BLaER1 treated with 17β-estradiol and CSF1 and Interleukin-3, amounts not matched to agents 10 nM and 100 nM (cell line): ENCODE results near the gene IL18BP.
A peak's percentile ranks its signal among the peaks of the same experiment; 100 is the strongest.

Experiments used
- H3K27ac ChIP-seq, 11 experiments: shearing (Covaris generic); formaldehyde crosslinking; 2 replicates each; pipeline ENCODE4 v1.8.1; 2022
- H3K27me3 ChIP-seq, 11 experiments: shearing (Covaris generic); formaldehyde crosslinking; 2 replicates each; pipeline ENCODE4 v1.8.1; 2022
- H3K36me3 ChIP-seq, 11 experiments: shearing (Covaris generic); formaldehyde crosslinking; 2 replicates each; pipeline ENCODE4 v1.8.1; 2022
- H3K4me1 ChIP-seq, 10 experiments: shearing (Covaris generic); formaldehyde crosslinking; 2 replicates each; pipeline ENCODE4 v1.8.1; 2022
- H3K4me2 ChIP-seq, 11 experiments: shearing (Covaris generic); formaldehyde crosslinking; 2 replicates each; pipeline ENCODE4 v1.8.1; 2022
- H3K4me3 ChIP-seq, 10 experiments: shearing (Covaris generic); formaldehyde crosslinking; 2 replicates each; pipeline ENCODE4 v1.8.1; 2022
- H3K9ac ChIP-seq, 11 experiments: shearing (Covaris generic); formaldehyde crosslinking; 2 replicates each; pipeline ENCODE4 v1.8.1; 2022
- H3K9me3 ChIP-seq, 11 experiments: shearing (Covaris generic); formaldehyde crosslinking; replicated peaks in 1 of 11; 2 replicates each; pipeline ENCODE4 v1.8.1; 2022
- H4K20me1 ChIP-seq, 11 experiments: shearing (Covaris generic); formaldehyde crosslinking; 2 replicates each; pipeline ENCODE4 v1.8.1; 2022
- Cebpa-rat ChIP-seq, 11 experiments: shearing (Covaris generic); IDR thresholded peaks; 2 replicates each; pipeline ENCODE4 v1.8.1; 2022

The IL18BP gene

DNA sequence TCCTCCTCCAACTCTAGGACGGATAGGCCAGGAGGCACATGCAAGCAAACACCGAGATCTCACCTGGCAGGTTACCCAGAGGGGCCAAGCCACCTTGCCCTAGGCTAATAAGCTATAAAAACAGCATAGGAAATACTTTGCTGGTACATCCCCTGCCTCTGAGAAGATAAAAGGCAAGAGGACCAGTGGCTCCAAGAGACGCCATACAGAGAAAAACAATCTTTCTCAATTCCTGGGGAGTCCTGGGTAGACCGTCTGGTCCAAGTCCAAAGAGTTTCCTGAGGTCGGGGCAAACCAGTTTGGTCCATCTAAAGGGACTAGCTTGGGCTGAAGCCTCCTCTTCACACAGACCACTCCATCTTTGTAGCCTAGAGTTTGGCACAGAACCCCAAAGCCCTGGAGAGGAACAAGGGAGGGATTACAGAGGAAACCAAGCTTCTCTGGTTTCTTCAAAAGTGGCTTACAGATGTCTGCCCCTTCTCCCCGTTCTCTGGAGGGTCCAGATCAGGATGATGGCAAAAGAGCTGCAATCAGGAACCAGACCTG, 41.2 kb downstream of the IL18BP start:
- Histone ChIP-seq H3K4me3 (peak overlapping the region; percentile 63 to 77 (median 71)), H3K27ac (peak overlapping the region; percentile 38 to 93 (median 89); a peak in 21 of 22 replicates), H3K4me1 (peaks cover 69 to 90% (median 79%) of the 10 kb centered on the region in 10 experiments), H3K27me3 (no peaks in the 10 kb centered on the region), H3K36me3 (peaks cover 14 to 26% (median 17%) of the 10 kb centered on the region in 11 experiments), H4K20me1 (peaks cover 0 to 61% (median 32%) of the 10 kb centered on the region in 11 experiments; a peak in 14 of 22 replicates), H3K4me2 (peak overlapping the region; percentile 93 to 99 (median 98)), H3K9me3 (no peaks in the 10 kb centered on the region), H3K9ac (peak overlapping the region; percentile 81 to 92 (median 90))
- TF ChIP-seq Cebpa-rat (IDR thresholded peaks at IDR 0.05): no peak

DNA sequence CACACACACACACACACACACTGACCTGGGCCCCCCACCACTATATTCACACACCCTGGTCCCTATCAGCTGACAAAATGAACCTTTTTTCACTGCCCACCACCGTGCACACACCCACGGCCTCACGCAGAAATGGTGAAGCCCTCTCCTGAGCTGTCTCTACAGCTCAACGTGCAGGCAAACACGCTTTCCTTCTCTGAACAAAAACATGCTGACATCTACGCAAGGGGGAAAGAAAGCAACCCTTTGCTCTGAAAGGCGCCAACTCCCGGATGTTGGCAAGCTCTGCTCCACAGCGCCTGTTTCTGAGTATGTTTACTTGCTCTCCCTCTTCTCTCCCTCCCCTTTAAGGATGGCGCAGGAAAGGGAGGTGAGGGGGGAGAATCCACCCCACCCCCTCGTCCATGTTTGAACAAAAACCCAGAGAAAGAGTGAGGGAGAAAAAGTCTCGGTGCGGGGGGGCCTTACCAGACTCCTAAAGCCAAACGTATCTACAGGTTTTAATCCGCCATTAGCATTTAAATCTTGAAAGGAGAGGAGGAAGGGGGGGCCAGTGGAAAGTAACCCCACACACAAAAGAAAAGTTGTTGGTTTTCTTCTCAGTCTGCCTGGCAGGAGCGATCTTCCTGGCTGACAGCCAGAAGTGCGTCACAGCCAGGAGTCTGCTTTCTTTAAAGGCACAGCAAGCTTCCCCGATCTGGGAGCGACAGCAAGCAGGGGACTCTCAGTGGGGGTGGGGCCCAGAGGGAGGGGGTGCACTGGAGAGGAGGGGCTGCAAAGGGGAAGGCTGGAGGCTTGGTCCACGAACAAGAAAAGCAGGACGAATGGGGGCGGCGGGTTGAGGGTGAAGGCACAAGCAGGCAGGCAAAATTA, 42.0 kb downstream of the IL18BP start:
- Histone ChIP-seq H3K4me2 (peak overlapping the region; percentile 93 to 99 (median 98)), H3K27me3 (no peaks in the 10 kb centered on the region), H3K4me1 (peaks cover 68 to 90% (median 81%) of the 10 kb centered on the region in 10 experiments), H3K9ac (peak overlapping the region; percentile 81 to 92 (median 90)), H4K20me1 (peaks cover 0 to 64% (median 30%) of the 10 kb centered on the region in 11 experiments; a peak in 13 of 22 replicates), H3K36me3 (peaks cover 7 to 26% (median 17%) of the 10 kb centered on the region in 11 experiments), H3K4me3 (peak overlapping the region; percentile 63 to 77 (median 71)), H3K9me3 (no peaks in the 10 kb centered on the region), H3K27ac (peak overlapping the region; percentile 84 to 93 (median 89))
- no peak for TF ChIP-seq Cebpa-rat (IDR thresholded peaks at IDR 0.05)

- Histone ChIP-seq H3K4me3 (peak overlapping the region; percentile 63 to 77 (median 71)), H3K4me2 (peak overlapping the region; percentile 93 to 99 (median 98)), H3K27ac (peak overlapping the region; percentile 84 to 93 (median 89)), H3K27me3 (no peaks in the 10 kb centered on the region), H4K20me1 (peaks cover 0 to 64% (median 23%) of the 10 kb centered on the region in 11 experiments; a peak in 13 of 22 replicates), H3K36me3 (peaks cover 1 to 26% (median 14%) of the 10 kb centered on the region in 11 experiments; a peak in 21 of 22 replicates), H3K9me3 (no peaks in the 10 kb centered on the region), H3K9ac (peak overlapping the region; percentile 81 to 92 (median 90)), H3K4me1 (peaks cover 60 to 88% (median 74%) of the 10 kb centered on the region in 10 experiments)
- TF ChIP-seq Cebpa-rat (IDR thresholded peaks at IDR 0.05): no peak
Observed at GRCh38 chr11:72041364-72042063, 42.8 kb downstream of the IL18BP start.

- Histone ChIP-seq H3K9me3 (no peaks in the 10 kb centered on the region), H4K20me1 (peaks cover 0 to 64% (median 19%) of the 10 kb centered on the region in 11 experiments; a peak in 13 of 22 replicates), H3K4me2 (peak overlapping the region; percentile 93 to 99 (median 98)), H3K27me3 (no peaks in the 10 kb centered on the region), H3K36me3 (peaks cover 8 to 31% (median 21%) of the 10 kb centered on the region in 11 experiments; a peak in 21 of 22 replicates), H3K27ac (peak overlapping the region; percentile 84 to 93 (median 89)), H3K4me3 (peak overlapping the region; percentile 63 to 77 (median 71)), H3K9ac (peak overlapping the region; percentile 81 to 92 (median 90)), H3K4me1 (peaks cover 53 to 81% (median 67%) of the 10 kb centered on the region in 10 experiments)
- no peak for TF ChIP-seq Cebpa-rat (IDR thresholded peaks at IDR 0.05)
Observed at GRCh38 chr11:72042064-72042745, 43.5 kb downstream of the IL18BP start.

DNA sequence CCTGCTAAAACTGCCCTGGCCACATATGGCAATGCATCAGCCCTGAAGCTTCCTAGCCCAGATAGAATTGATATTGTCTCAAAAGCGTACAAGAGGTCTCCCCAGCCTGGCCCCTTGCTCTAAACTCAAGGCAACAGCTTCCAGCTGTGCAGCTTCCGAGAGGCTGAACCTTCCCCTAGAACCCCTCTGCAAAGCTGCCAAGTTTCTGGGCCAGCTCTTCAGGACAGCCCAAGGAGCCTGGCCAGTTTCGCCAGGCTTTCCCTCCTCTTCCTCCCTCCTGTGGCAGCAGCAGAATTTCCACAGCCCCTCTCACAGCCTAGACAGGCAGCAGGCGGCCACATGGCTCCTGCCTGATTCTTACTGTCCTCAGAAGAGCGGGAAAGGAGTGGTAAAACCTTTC, 47.1 kb downstream of the IL18BP start:
- Histone ChIP-seq H3K9ac (peak overlapping the region in 1 of 11 experiments; percentile 22; a peak in 1 of 22 replicates), H3K27ac (no peak overlapping the region)

DNA sequence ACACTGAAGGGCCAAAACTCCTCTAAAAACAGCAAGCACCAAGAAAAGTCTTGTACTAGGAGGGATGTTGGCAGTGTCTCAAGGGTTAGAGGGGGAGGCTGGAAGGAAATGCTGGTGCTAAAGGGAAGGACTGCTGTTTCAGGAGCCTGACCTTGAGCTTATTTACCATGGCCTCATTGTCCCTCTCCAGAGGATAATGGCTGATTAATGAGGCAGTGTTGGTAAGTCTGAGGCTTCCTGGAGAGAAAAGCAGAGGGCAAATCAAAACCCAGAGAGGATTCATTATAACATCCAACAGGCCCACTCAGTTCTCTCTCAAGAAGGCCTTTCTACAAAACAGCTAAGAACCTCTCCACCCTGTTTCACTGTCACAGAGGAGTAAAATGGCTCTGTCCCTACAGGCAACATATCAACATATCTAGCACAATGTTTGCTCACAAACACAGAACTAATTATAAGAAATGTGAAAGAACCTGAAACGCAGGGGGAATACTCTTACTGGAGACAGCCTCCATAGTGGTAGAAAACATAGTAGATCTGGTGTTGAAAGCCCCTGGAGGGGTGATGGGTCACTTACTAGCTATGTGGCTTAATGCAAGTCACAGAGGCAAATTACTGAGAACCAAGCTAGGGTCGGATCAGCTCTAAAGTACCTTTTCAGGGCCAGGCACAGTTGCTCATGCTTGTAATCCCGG, 50.2 kb downstream of the IL18BP start:
- Histone ChIP-seq H3K9ac (peak overlapping the region in 3 of 11 experiments; percentile 12 to 38 (median 31); a peak in 2 of 22 replicates), H3K4me2 (no peak overlapping the region)
- TF ChIP-seq Cebpa-rat (IDR thresholded peaks at IDR 0.05): no peak

More for the DNA sequence above, 47.1 kb downstream of the IL18BP start:
- no peak overlapping the region for H3K4me3 ChIP-seq
- peaks cover 31 to 48% (median 37%) of the 10 kb centered on the region in 10 experiments for H3K4me1 ChIP-seq
- peak overlapping the region in 1 of 11 experiments; percentile 11; a peak in 1 of 22 replicates for H3K4me2 ChIP-seq
- H3K9me3 ChIP-seq: no peaks in the 10 kb centered on the region
- no peaks in the 10 kb centered on the region for H3K27me3 ChIP-seq
- peaks cover 0 to 40% (median 5%) of the 10 kb centered on the region in 11 experiments; a peak in 9 of 22 replicates for H4K20me1 ChIP-seq
- peaks cover 28 to 65% (median 55%) of the 10 kb centered on the region in 11 experiments for H3K36me3 ChIP-seq
- no peak for TF ChIP-seq Cebpa-rat (IDR thresholded peaks at IDR 0.05)

More for the DNA sequence above, 50.2 kb downstream of the IL18BP start:
- no peak overlapping the region for H3K27ac ChIP-seq
- H3K4me3 ChIP-seq: no peak overlapping the region
- peaks cover 4 to 28% (median 16%) of the 10 kb centered on the region in 10 experiments; a peak in 18 of 20 replicates for H3K4me1 ChIP-seq
- H3K36me3 ChIP-seq: peaks cover 36 to 91% (median 65%) of the 10 kb centered on the region in 11 experiments
- no peaks in the 10 kb centered on the region for H3K9me3 ChIP-seq
- no peaks in the 10 kb centered on the region for H3K27me3 ChIP-seq
- peaks cover 0 to 48% (median 10%) of the 10 kb centered on the region in 11 experiments; a peak in 15 of 22 replicates for H4K20me1 ChIP-seq
